B cell (primary cell): Measurements from ENCODE around the gene PCSK7. TPM values are rescaled to one million over a fixed set of nuclear protein-coding genes. Genes with fewer than 3 reads are reported as not detected.
A peak's percentile ranks its signal among the peaks of the same experiment; 100 is the strongest.

Source experiments
- ATAC-seq: fragments of 200-7000 bp; cut with Tn5 transposase; one replicate; pipeline ENCODE4 v1.10.0; 2021; ENCODE audit warnings: low read depth, mild to moderate bottlenecking, moderate number of reproducible peaks, moderate library complexity
- CTCF ChIA-PET: fragments of 350-600 bp; sonication (Branson Sonifier 250); formaldehyde crosslinking; loops from one replicate; lab custom pipeline; 2021; ENCODE audit warnings: antibody characterized with exemption, inconsistent platforms; lab: Charles Lee
- POLR2A ChIA-PET: fragments of 350-600 bp; sonication (Branson Sonifier 250); formaldehyde crosslinking; loops from one replicate; lab custom pipeline; 2021; ENCODE audit warnings: antibody characterized with exemption; lab: Charles Lee
- DNase-seq: peaks from one replicate; pipeline ENCODE4 v3.0.0; 2013
- H2AFZ ChIP-seq: 2 replicates; pipeline ENCODE4 v1.6.1; 2012; ENCODE audit warnings: mild to moderate bottlenecking, low read depth, low read length; ENCODE audit not compliant: insufficient read depth, poor library complexity, severe bottlenecking
- H3K27ac ChIP-seq, 2 donors: 1 replicate in 1 of 2; 2 replicates in 1 of 2; pipeline ENCODE4 v1.5.1; 2012 to 2013; ENCODE audit warnings: low read length in 2 of 2, mild to moderate bottlenecking in 2 of 2, moderate library complexity in 1 of 2
- H3K27me3 ChIP-seq, 4 experiments: fragments of 200-600 bp in 1 of 4; sonication (generic) in 1 of 4; replicated peaks in 1 of 4; 1 replicate in 2 of 4; 2 replicates in 2 of 4; pipeline versions ENCODE4 v1.6.1 to v1.7.0; 2013 to 2016; ENCODE audit warnings: low read length in 3 of 4, mild to moderate bottlenecking in 2 of 4, mixed read lengths in 1 of 4, moderate library complexity in 1 of 4; ENCODE audit not compliant: insufficient read depth in 4 of 4, control insufficient read depth in 3 of 4; ENCODE audit errors: control extremely low read depth in 1 of 4
- H3K36me3 ChIP-seq, 2 experiments: replicated peaks in 1 of 2; 1 replicate in 1 of 2; 2 replicates in 1 of 2; pipeline versions ENCODE4 v1.6.1 to v1.7.1; 2013; ENCODE audit warnings: low read length in 1 of 2; ENCODE audit not compliant: insufficient read depth in 2 of 2, control insufficient read depth in 1 of 2; ENCODE audit errors: control extremely low read depth in 1 of 2, extremely low read depth in 1 of 2
- H3K4me1 ChIP-seq, 2 donors: fragments of 200-600 bp in 1 of 2; sonication (generic) in 1 of 2; 1 replicate in 1 of 2; 2 replicates in 1 of 2; pipeline versions ENCODE4 v1.5.1 to v1.6.1; 2013 to 2017; ENCODE audit warnings: low read length in 2 of 2; ENCODE audit not compliant: control insufficient read depth in 2 of 2, insufficient read depth in 2 of 2
- H3K4me2 ChIP-seq: replicated peaks from 2 replicates; pipeline ENCODE3; 2012; ENCODE audit warnings: mild to moderate bottlenecking, low read depth, low read length; ENCODE audit not compliant: poor library complexity, severe bottlenecking
- H3K4me3 ChIP-seq, 5 experiments: fragments of 200-600 bp in 1 of 5; sonication (generic) in 1 of 5; 1 replicate in 3 of 5; 2 replicates in 2 of 5; pipeline versions ENCODE4 v1.5.1 to v1.7.0; 2011 to 2016; ENCODE audit warnings: low read length in 4 of 5, mild to moderate bottlenecking in 4 of 5, low read depth in 2 of 5, control low read depth in 1 of 5, moderate library complexity in 1 of 5; ENCODE audit not compliant: insufficient read depth in 1 of 5; ENCODE audit errors: control extremely low read depth in 1 of 5, extremely low read depth in 1 of 5
- H3K79me2 ChIP-seq: fragments of 200-600 bp; sonication (generic); one replicate; pipeline ENCODE4 v1.6.0; 2016; ENCODE audit warnings: low read length; ENCODE audit not compliant: control insufficient read depth, insufficient read depth
- H3K9ac ChIP-seq: fragments of 200-600 bp; sonication (generic); 2 replicates; pipeline ENCODE4 v1.6.1; 2017; ENCODE audit warnings: mild to moderate bottlenecking, low read length, moderate library complexity
- H3K9me3 ChIP-seq, 3 donors: one replicate each; pipeline versions ENCODE4 v1.6.1 to v1.7.1; 2013; ENCODE audit warnings: low read length in 2 of 3; ENCODE audit not compliant: control insufficient read depth in 2 of 3, insufficient read depth in 1 of 3; ENCODE audit errors: control extremely low read depth in 1 of 3
- H4K20me1 ChIP-seq: 2 replicates; pipeline ENCODE4 v1.6.0; 2012; ENCODE audit warnings: mild to moderate bottlenecking, low read length; ENCODE audit not compliant: insufficient read depth, control insufficient read depth, poor library complexity, severe bottlenecking
- H3K27ac Mint-ChIP-seq: one replicate; pipeline ENCODE4 v1.8.0; 2021; ENCODE audit warnings: mixed read lengths
- H3K27me3 Mint-ChIP-seq: one replicate; pipeline ENCODE4 v1.8.0; 2021; ENCODE audit warnings: mixed read lengths
- H3K4me1 Mint-ChIP-seq: one replicate; pipeline ENCODE4 v1.8.0; 2021; ENCODE audit warnings: mixed read lengths
- H3K4me3 Mint-ChIP-seq: one replicate; pipeline ENCODE4 v1.8.0; 2021; ENCODE audit warnings: mixed read lengths
- H3K9me3 Mint-ChIP-seq: one replicate; pipeline ENCODE4 v1.8.0; 2022; ENCODE audit warnings: mixed read lengths; ENCODE audit not compliant: insufficient read depth
- EZH2 ChIP-seq: IDR thresholded peaks from 2 replicates; pipeline ENCODE4 v1.6.1; 2012; ENCODE audit warnings: borderline replicate concordance, low read depth, mild to moderate bottlenecking, moderate library complexity, low read length; ENCODE audit not compliant: insufficient read depth, poor library complexity, severe bottlenecking
- WGBS: methylation state at CpG from one replicate; pipeline ENCODE4 v1.1.5; 2013; ENCODE audit warnings: missing lambda C conversion rate; ENCODE audit not compliant: insufficient coverage; 5-methylcytosine and 5-hydroxymethylcytosine counted together
- intact Hi-C: fragments of 100-400 bp; cut with micrococcal nuclease; formaldehyde crosslinking; loops from one replicate; pipeline ENCODE4 v1.10.0; 2022
- polyA plus RNA-seq: library from polyadenylated mRNA; depleted of rRNA; stranded (reverse); fragments of >200 nt; gene quantifications from 2 replicates; pipeline ENCODE4 v1.2.3, GENCODE V29; 2012
- total RNA-seq, 2 donors: library from RNA; stranded (reverse); fragments of 120-200 nt in 1 of 2; gene quantifications; 1 replicate in 1 of 2; 2 replicates in 1 of 2; pipeline versions ENCODE4 v1.2.3 to v1.2.4, GENCODE V29; 2013 to 2022
- TF ChIP-seq, protein P1 (sequence below): fragments of 200-600 bp; IDR thresholded peaks from one replicate; pipeline ENCODE4 v1.8.0; 2022; ENCODE audit warnings: antibody characterized with exemption, mild to moderate bottlenecking

PCSK7 gene
- total and polyA plus RNA-seq, 2 donors (not counting 1 experiment from before 2014, with no cell fraction given): 203 to 283 TPM

DNA sequence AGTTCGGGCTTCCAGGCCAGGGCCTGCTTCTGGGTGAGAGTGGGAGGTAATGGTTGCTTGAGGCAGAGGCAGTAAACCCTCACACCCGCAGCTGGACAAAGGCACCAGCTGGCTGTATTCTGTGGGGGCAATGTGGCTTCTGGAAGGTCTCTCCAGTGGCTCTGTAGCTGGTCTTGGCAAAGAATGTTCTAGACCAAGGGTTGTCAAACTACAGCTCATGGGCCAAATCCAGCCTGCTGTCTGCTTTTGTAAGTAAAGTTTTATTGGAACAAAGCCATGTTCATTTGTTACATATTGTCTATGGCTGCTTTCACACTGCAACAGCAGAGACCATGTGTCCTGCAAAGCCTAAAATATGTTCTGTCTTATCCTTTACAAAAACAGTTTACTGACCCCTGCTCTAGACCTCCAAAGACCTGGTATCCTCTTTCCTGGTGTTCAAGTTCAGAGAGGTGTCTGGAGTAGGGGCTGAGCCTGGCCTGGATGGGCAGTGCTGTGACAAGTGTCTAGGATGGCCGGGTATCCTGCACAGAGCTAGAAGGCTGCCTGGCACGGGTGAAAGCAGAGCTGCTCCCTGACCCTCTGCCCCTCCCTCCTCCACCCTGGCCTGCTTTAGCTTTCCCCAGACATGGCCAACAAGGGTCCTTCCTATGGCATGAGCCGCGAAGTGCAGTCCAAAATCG, 29.3 kb downstream of the PCSK7 start:
- DNase-seq (no peak), ATAC-seq (no peak)
- intact Hi-C loops: no loop called here
- Histone ChIP-seq H3K4me1 (peaks cover 15 to 35% of the 10 kb centered on the region in 2 donors), H3K4me3 (no peak overlapping the region), H3K27me3 (no peaks in the 10 kb centered on the region), H3K4me2 (no peak overlapping the region), H3K27ac (peak overlapping the region in 1 of 2 donors; percentile 68), H4K20me1 (peaks cover 11% of the 10 kb centered on the region), H3K9me3 (no peaks in the 10 kb centered on the region), H3K9ac (no peak overlapping the region), H3K79me2 (no peaks in the 10 kb centered on the region), H3K36me3 (peaks cover 0 to 55% of the 10 kb centered on the region in 2 experiments), H2AFZ (no peak overlapping the region)
- Mint-ChIP-seq H3K27ac (peak overlapping the region; percentile 65), H3K9me3 (no peaks in the 10 kb centered on the region), H3K27me3 (no peaks in the 10 kb centered on the region), H3K4me1 (peaks cover 26% of the 10 kb centered on the region), H3K4me3 (no peak overlapping the region)
- WGBS: 92% methylated on average over 6 of the region's 7 CpGs
- TF ChIP-seq, protein P1, sequence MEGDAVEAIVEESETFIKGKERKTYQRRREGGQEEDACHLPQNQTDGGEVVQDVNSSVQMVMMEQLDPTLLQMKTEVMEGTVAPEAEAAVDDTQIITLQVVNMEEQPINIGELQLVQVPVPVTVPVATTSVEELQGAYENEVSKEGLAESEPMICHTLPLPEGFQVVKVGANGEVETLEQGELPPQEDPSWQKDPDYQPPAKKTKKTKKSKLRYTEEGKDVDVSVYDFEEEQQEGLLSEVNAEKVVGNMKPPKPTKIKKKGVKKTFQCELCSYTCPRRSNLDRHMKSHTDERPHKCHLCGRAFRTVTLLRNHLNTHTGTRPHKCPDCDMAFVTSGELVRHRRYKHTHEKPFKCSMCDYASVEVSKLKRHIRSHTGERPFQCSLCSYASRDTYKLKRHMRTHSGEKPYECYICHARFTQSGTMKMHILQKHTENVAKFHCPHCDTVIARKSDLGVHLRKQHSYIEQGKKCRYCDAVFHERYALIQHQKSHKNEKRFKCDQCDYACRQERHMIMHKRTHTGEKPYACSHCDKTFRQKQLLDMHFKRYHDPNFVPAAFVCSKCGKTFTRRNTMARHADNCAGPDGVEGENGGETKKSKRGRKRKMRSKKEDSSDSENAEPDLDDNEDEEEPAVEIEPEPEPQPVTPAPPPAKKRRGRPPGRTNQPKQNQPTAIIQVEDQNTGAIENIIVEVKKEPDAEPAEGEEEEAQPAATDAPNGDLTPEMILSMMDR: no peak
- TF ChIP-seq EZH2: no peak
- POLR2A ChIA-PET: interaction anchor here (1.1 kb wide), 1 partner anchor 13 kb away, joined by 5 read pairs; no protein-coding TSS in a partner anchor
- CTCF ChIA-PET: interaction anchor here (0.6 to 1.6 kb wide), 2 partner anchors 19 to 23 kb away, joined by 3 to 8 read pairs; partner anchors contain the start of gene SIDT2
